H1 (cell line): ENCODE measurements around the gene COL4A4. TPM values are rescaled to one million over a fixed set of nuclear protein-coding genes. Genes with fewer than 3 reads are reported as not detected.

Experiments
- BRCA1 ChIP-seq: IDR thresholded peaks from 2 replicates; pipeline ENCODE4 v1.6.1; 2012; ENCODE audit warnings: low read depth, low read length, improper control_type of control experiment
- TAF1 ChIP-seq: IDR thresholded peaks from 2 replicates; pipeline ENCODE4 v1.6.1; 2011; ENCODE audit warnings: mild to moderate bottlenecking, low read depth, low read length
- TAF7 ChIP-seq: optimal IDR thresholded peaks from 2 replicates; pipeline ENCODE3; 2011; ENCODE audit warnings: low read depth, mild to moderate bottlenecking, inconsistent platforms, low read length, moderate library complexity, borderline replicate concordance
- polyA plus RNA-seq, 7 experiments: library from polyadenylated mRNA; depleted of rRNA in 3 of 7; stranded (reverse) in 5 of 7; unstranded in 2 of 7; fragments of >200 nt in 5 of 7; fragments of 200-250 nt in 2 of 7; gene quantifications; 1 replicate in 5 of 7; 2 replicates in 1 of 7; 4 replicates in 1 of 7; pipeline versions ENCODE4 v1.2.1 to v1.2.3, GENCODE V29; 2011 to 2013; ENCODE audit warnings: missing spikeins in 2 of 7, mixed read lengths in 2 of 7
- total RNA-seq: library from RNA; stranded (reverse); fragmentation: NEBNext Ultra II Directional; extraction: Animal tissue kit (Norgen Biotek cat#: 25700); gene quantifications from 2 replicates; pipeline ENCODE4 v1.2.1, GENCODE V29; 2021

The COL4A4 gene
- total and polyA plus RNA-seq, 2 of the 8 experiments (the other 6 are each of a cell fraction or from before 2014, with no cell fraction given), result 0.33 to 1.7 TPM

DNA sequence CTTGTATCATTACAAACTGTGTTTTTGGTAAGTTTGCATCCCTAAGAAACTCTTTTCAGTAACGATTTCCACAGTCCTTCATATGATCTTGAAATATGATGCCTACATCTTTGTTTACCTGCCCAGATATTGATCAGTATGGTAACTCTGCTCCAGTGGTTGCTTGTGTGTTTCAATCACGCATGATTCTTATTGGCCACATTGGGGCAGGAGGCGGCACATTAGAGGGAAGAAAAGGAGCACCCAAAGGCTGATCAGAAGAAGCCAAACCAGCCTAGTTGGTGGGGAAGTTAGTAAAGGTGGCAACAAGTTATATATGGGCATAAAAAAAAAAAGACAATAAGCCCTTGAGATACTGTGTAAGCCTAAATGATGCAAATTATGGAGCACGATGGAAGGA lies 169.2 kb downstream of the COL4A4 start (continued):
- no peak for TF ChIP-seq TAF1
- TF ChIP-seq BRCA1, result no peak
- TF ChIP-seq TAF7, result no peak
